ENCODE results near the gene MIA2. TPM values are rescaled to one million over a fixed set of nuclear protein-coding genes. Genes with fewer than 3 reads are reported as not detected.
"Not testable (repeated sequence)": the region's sequence is repeated elsewhere in the genome, so short reads cannot be mapped to it uniquely, and the experiment has no call there.

The MIA2 gene
- total RNA-seq, 1 donor: 32.0 TPM

DNA sequence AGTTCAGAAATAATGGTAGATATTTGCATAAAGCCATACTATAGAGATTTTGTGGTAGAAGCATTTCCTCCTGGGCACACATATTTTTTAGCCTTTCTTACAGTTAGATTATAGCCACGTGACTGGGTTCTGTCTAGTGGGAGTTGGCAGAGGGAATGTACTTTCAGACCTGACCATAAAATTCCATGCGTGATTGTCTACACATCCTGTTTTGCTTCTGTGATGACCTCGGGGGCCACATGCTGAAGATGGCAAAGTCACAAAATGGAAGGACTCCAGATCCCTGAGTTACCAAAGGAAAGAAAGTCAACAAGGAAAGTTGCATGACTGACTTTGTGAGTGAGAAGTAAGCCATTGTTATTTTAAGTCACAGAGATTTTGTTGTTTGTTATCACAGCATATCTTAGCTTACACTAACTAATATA is 14.6 kb upstream of the MIA2 start:
- no peaks in the 10 kb centered on the region for H3K9me3 ChIP-seq (ENCODE audit: low read depth, low read length)
- no peak overlapping the region for H3K4me3 ChIP-seq (ENCODE audit: low read length)
- no peaks in the 10 kb centered on the region for H3K27me3 ChIP-seq (ENCODE audit: insufficient read depth, low read length)
- H3K4me1 ChIP-seq (ENCODE audit: insufficient read depth, low read length): no peaks in the 10 kb centered on the region

DNA sequence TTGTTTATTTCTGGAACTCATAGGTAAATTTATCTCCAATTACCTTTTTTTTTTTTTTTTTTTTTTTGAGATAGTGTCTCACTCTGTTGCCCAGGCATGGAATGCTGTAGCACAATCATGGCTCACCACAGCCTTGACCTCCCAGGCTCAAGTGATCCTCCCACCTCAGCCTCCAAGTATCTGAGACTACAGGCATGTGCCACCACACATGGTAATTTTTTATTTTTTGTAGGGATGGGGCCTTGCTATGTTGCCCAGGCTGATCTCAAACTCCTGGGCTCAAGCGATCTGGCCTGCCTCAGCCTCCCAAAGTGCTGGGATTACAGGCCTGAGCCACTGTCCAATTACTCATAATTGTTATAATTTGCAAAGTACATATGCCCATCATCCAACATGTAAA is 13.2 kb upstream of the MIA2 start:
- H3K4me1 ChIP-seq (ENCODE audit: insufficient read depth, low read length); H3K9me3 ChIP-seq (ENCODE audit: low read depth, low read length); H3K4me3 ChIP-seq (ENCODE audit: low read length); H3K27me3 ChIP-seq (ENCODE audit: insufficient read depth, low read length): not testable (repeated sequence)

DNA sequence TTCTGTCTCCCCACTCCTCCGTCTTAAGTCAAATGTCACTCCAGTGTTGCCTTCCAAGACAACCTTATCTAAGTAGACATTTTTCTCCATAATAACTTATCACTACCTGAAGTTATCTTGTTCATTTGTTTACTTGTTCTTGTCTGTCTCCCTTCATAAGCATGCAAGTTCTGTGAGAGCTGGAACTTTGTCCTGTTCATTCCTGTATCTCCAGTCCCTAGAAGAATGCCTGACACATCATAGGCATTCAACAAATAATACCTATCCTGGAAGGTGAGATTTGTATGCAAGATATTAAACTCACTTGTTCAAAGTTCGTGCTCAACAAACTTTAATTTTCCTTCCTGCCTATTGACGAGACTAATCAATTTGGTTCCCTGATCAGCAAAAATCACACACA is 5.7 kb upstream of the MIA2 start:
- H3K4me1 ChIP-seq (ENCODE audit: insufficient read depth, low read length): peaks cover 22% of the 10 kb centered on the region
- no peaks in the 10 kb centered on the region for H3K9me3 ChIP-seq (ENCODE audit: low read depth, low read length)
- H3K4me3 ChIP-seq (ENCODE audit: low read length): no peak overlapping the region
- no peaks in the 10 kb centered on the region for H3K27me3 ChIP-seq (ENCODE audit: insufficient read depth, low read length)

DNA sequence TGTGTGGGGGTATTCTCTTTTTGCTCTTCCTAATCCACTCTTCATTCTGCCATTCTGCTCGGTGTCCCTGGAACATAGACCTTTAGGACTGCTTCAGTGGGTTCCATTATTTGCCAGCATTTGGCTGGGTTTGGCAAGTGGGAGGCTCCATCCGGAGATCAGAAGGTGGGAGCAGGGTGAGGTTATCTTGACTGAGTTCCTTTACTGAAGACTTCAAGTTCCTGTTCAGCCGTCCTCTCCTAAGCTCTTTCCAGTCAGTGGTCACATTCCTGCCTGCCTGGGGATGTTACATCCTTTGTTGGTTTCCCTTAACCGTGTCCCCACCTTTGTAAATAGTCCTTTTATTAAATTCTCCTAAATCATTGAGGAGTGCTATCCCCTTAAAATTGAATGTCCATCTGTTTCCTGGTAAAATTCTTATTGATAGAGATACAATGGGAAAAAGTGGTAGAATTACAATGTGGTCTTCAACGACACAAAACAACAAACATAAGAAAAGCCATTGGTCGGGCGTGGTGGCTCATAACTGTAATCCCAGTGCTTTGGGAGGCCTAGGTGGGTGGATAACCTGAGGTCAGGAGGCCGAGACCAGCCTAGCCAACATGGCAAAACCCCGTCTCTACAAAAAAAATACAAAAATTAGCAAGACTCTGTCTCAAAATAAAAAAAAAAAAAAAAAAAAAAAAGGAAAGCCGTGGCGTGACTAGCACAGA is 5.0 kb upstream of the MIA2 start:
- Histone ChIP-seq H3K4me3 (ENCODE audit: low read length) (no peak overlapping the region), H3K4me1 (ENCODE audit: insufficient read depth, low read length) (peaks cover 22% of the 10 kb centered on the region), H3K27me3 (ENCODE audit: insufficient read depth, low read length) (no peaks in the 10 kb centered on the region), H3K9me3 (ENCODE audit: low read depth, low read length) (no peaks in the 10 kb centered on the region)

DNA sequence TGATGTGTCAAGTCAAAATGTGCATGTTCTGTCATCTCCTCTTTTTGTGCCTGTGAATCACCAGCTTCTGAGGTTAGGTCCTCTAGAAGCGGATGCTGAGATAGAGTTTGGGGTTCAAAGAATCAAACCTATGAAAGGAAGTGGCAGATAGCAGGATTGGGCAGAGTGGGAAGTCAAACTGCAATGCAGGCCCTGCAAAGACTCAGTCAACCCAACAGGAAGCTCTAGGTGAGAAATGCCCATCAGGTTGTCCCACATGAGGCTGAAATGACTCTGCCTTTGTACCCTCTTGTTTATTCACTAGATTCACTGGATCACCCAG is 4.5 kb upstream of the MIA2 start:
- H3K4me1 ChIP-seq (ENCODE audit: insufficient read depth, low read length): peaks cover 22% of the 10 kb centered on the region
- H3K27me3 ChIP-seq (ENCODE audit: insufficient read depth, low read length): no peaks in the 10 kb centered on the region
- no peak overlapping the region for H3K4me3 ChIP-seq (ENCODE audit: low read length)
- no peaks in the 10 kb centered on the region for H3K9me3 ChIP-seq (ENCODE audit: low read depth, low read length)

DNA sequence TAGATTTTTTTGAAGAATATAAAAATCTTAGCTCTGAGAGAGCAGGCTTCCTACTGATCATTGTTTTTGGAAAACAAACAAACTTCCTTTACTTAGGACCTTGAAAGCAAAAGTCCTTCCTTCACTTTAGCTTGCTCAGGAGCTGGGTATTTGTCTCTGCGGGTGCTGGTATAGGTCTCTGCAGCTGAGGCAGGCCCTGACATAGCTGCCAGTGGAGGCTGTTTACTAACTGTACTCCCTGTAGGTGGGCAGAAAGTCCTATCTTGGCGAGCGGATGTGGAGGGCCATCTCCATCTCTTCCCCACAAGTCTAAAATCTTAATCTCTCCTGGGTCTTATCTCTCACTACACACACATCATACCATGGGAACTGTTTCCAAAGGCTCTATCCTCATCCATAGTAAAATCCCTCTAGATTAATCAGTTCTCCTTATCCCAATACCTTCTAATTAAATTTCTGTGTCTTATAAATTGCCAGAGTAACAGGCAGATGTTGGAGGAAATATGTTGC is 4.1 kb upstream of the MIA2 start:
- Histone ChIP-seq H3K4me3 (ENCODE audit: low read length) (no peak overlapping the region), H3K4me1 (ENCODE audit: insufficient read depth, low read length) (peaks cover 22% of the 10 kb centered on the region), H3K27me3 (ENCODE audit: insufficient read depth, low read length) (no peaks in the 10 kb centered on the region), H3K9me3 (ENCODE audit: low read depth, low read length) (no peaks in the 10 kb centered on the region)

DNA sequence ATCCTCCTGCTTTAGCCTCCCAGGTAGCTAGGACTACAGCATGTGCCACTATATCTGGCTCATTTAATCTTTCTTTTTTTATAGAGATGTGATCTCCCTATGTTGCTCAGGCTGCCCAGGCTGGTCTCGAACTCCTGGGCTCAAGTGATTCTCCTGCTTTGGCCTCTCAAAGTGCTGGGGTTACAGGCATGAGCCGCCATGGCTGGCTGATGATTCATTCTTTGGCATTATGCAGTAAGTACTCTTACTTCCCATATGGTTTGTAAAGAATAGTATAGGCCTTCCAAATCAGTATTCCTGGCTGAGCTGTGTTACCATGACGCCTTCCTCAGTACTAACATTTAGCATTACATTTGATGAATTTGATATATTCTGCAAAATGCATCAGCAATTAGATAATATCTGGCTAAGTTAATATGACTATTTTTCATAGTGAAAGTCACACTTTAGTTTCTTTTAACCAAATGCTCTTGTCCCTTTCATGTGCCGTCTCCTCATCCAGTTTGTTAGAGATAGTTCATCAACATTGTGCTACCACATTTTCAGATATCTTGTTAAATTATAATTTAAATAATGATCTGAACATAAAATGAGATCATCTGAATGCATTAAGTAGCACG is 3.2 kb upstream of the MIA2 start:
- H3K4me1 ChIP-seq (ENCODE audit: insufficient read depth, low read length): peaks cover 22% of the 10 kb centered on the region
- no peak overlapping the region for H3K4me3 ChIP-seq (ENCODE audit: low read length)

DNA sequence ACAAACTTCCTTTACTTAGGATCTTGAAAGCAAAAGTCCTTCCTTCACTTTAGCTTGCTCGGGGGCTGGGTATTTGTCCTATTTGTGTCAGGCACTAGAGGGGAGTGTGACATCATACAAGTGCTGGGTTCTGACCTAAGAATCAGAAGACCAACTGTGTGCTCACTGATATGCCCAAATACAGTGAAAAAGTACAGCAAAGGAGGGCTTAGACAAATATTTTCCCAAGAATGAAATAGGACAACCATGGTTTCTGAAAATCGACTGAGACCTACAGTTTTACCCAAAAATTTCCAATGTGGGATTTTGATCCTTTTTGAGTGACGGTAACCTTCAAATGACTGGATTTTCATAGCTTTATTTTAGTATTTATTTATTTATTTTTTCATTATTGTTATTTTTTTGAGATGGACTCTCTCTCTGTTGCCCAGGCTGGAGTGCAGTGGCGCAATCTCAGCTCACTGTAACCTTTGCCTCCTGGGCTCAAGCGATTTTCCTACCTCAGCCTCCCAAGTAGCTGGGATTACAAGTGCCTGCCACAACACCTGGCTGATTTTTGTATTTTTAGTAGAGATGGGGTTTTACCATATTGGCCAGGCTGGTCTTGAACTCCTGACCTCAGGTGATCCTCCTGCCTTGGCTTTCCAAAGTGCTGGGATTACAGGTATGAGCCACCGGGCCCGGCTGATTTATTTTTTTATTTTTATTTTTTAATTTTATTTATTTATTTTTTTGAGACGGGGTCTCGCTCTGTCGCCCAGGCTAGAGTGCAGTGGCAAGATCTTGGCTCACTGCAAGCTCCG is 1.8 kb upstream of the MIA2 start:
- H3K27me3 ChIP-seq (ENCODE audit: insufficient read depth, low read length); H3K4me3 ChIP-seq (ENCODE audit: low read length); H3K9me3 ChIP-seq (ENCODE audit: low read depth, low read length): not testable (repeated sequence)
- H3K4me1 ChIP-seq (ENCODE audit: insufficient read depth, low read length): peaks cover 22% of the 10 kb centered on the region

More for the DNA sequence above, 3.2 kb upstream of the MIA2 start:
- H3K9me3 ChIP-seq (ENCODE audit: low read depth, low read length): no peaks in the 10 kb centered on the region
- no peaks in the 10 kb centered on the region for H3K27me3 ChIP-seq (ENCODE audit: insufficient read depth, low read length)

DNA sequence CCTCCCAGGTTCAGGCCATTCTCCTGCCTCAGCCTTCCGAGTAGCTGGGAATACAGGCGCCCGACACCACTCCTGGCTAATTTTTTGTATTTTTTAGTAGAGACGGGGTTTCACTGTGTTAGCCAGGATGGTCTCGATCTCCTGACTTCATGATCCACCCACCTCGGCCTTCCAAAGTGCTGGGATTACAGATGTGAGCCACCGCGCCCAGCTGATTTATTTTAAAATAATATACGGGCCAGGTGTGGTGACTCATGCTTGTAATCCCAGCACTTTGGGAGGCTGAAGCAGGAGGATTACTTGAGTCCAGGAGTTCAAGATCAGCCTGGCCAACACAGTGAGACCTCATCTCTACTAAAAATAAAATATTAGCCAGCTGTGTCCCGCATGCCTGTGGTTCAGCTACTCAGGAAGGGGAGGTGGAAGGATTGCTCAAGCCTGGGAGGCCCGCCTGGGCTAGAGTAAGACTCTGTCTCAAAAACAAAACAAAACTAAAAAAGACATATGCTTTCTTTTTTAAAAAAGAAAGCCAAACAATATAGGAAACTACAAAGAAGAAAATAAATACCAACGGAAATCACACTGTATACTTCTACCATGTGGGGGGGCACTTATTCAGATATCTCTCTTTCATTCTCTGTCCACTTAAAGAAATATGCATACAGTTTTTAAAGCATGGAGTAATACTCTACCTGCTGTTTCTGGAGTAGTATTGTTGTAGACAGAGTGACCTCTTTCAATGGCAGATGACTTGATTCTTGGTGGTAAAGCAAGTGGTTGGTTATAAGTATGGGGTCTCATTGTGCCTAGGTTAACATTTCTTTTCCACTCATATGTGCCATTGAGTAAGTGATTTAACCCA is 930 bp upstream of the MIA2 start:
- H3K27me3 ChIP-seq (ENCODE audit: insufficient read depth, low read length): no peaks in the 10 kb centered on the region
- H3K9me3 ChIP-seq (ENCODE audit: low read depth, low read length): no peaks in the 10 kb centered on the region
- H3K4me1 ChIP-seq (ENCODE audit: insufficient read depth, low read length): peaks cover 22% of the 10 kb centered on the region
- no peak overlapping the region for H3K4me3 ChIP-seq (ENCODE audit: low read length)

DNA sequence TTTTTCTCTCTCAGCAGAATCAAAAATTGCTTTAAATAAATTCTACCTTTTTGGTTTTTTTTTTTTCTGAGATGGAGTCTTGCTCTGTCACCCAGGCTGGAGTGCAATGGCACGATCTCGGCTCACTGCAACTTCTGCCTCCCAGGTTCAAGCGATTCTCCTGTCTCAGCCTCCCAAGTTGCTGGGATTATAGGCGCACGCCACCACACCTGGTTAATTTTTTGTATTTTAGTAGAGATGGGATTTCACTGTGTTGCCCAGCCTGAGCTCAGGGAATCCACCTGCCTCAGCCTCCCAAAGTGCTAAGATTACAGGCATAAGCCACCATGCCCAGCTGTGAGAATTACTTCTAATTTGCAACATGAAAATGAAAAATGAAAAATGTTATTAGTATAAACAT is 1.3 kb downstream of the MIA2 start:
- not testable (repeated sequence) for H3K4me1 ChIP-seq (ENCODE audit: insufficient read depth, low read length); H3K4me3 ChIP-seq (ENCODE audit: low read length); H3K9me3 ChIP-seq (ENCODE audit: low read depth, low read length); H3K27me3 ChIP-seq (ENCODE audit: insufficient read depth, low read length)

DNA sequence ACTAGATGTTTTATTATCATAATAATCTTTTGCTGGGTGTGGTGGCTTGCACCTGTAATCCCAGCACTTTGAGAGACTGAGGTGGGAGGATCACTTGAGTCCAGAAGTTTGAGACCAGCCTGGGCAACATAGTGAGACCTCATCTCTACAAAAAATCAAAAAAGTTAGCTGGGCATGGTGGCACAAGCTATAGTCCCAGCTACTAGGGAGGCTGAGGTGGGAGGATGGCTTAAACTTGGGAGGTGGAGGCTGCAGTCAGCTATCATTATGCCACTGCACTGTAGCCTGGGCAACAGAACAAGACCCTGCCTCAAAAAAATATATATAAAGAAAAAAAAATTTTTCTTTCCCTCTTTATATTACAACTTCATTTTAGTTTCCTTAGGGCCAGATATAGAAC is 1.8 kb downstream of the MIA2 start:
- H3K4me3 ChIP-seq (ENCODE audit: low read length); H3K4me1 ChIP-seq (ENCODE audit: insufficient read depth, low read length); H3K27me3 ChIP-seq (ENCODE audit: insufficient read depth, low read length); H3K9me3 ChIP-seq (ENCODE audit: low read depth, low read length): not testable (repeated sequence)

DNA sequence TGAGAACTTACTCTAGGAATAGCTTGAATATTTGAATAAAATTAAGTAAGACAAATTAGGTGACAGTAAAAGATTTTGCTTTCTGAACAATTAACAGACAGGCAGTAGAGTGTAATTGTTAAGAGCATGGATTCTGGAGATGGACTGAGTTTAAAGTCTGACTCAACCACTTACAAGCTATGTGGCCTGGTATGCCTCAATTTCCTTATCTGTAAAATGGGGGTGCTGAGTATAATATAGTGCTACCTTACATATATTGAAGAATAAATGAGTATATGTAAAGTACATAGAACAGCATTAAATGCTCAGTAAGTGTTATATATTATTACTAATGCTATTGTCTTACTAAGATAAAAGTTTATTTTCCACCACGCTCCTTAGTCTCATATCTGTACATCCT is 7.1 kb downstream of the MIA2 start:
- Histone ChIP-seq H3K27me3 (ENCODE audit: insufficient read depth, low read length) (no peaks in the 10 kb centered on the region), H3K4me1 (ENCODE audit: insufficient read depth, low read length) (no peaks in the 10 kb centered on the region), H3K9me3 (ENCODE audit: low read depth, low read length) (no peaks in the 10 kb centered on the region), H3K4me3 (ENCODE audit: low read length) (no peak overlapping the region)

DNA sequence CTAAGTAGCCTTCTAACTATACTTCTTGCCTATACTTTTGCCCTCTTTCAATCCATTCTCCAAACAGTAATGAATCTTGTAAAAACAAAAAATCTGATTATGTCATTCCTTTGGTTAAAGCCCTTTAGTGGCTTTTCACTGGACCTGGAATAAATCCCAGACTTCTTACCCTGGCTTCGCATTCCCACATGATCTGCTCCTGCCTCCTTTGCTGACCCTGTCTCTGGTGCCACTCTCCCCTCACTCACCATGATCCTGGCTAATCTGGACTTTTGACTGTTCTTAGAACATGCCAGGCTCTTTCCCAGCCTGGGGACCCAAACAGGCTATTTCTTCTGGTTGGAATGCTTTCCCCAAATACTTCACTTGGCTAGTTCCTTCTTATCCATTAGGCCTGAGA is 7.9 kb downstream of the MIA2 start:
- H3K4me3 ChIP-seq (ENCODE audit: low read length): no peak overlapping the region
- H3K9me3 ChIP-seq (ENCODE audit: low read depth, low read length): no peaks in the 10 kb centered on the region
- H3K4me1 ChIP-seq (ENCODE audit: insufficient read depth, low read length): no peaks in the 10 kb centered on the region
- H3K27me3 ChIP-seq (ENCODE audit: insufficient read depth, low read length): no peaks in the 10 kb centered on the region

DNA sequence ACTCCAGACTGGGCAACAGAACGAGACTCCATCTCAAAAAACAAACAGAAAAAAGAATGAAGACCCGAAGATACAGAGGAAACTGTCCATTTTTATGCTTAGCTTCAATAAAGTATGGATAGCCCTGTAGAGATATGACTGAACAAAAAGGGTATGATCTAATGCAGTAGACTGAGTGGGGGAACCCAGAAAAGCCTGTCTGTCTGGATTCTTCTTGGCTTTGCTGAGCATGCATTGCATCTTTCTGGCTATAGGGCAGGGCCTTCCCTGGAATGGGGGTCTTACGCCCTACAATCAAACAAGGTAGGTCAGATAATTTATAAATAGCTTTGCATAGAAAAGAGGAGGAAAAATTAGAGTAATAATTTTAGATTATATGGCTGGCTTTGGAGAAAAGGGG is 10.1 kb downstream of the MIA2 start:
- H3K4me1 ChIP-seq (ENCODE audit: insufficient read depth, low read length): no peaks in the 10 kb centered on the region
- H3K27me3 ChIP-seq (ENCODE audit: insufficient read depth, low read length): no peaks in the 10 kb centered on the region
- H3K9me3 ChIP-seq (ENCODE audit: low read depth, low read length): no peaks in the 10 kb centered on the region
- no peak overlapping the region for H3K4me3 ChIP-seq (ENCODE audit: low read length)

DNA sequence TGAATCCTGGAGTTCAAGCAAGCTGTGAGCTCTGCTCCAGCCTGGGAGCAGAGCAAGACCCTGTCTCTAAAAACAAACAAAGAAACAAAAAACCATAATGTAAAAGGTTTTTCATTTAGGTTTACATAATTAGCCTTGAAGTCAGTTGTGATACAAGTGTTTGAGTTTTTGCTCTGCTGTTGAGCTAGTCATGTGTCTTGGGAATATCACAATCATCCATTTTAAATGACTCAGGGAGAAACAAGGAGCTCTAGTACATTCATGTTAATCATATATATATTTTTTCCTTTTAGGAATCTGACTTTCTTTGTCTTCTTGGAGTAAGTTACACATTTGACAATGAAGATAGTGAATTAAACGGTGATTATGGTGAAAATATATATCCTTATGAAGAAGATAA is 12.9 kb downstream of the MIA2 start:
- H3K27me3 ChIP-seq (ENCODE audit: insufficient read depth, low read length): no peaks in the 10 kb centered on the region
- H3K4me3 ChIP-seq (ENCODE audit: low read length): no peak overlapping the region
- H3K9me3 ChIP-seq (ENCODE audit: low read depth, low read length): no peaks in the 10 kb centered on the region
- H3K4me1 ChIP-seq (ENCODE audit: insufficient read depth, low read length): no peaks in the 10 kb centered on the region

Data from mononuclear cell (primary cell).